SHP77 (cell line): Measurements from ENCODE around the gene PRKN.

ENCODE experiments used
- DNase-seq, 2 experiments: peaks; one replicate each; lab custom pipeline; 2025; lab: John Stamatoyannopoulos, UW

PRKN gene

DNA sequence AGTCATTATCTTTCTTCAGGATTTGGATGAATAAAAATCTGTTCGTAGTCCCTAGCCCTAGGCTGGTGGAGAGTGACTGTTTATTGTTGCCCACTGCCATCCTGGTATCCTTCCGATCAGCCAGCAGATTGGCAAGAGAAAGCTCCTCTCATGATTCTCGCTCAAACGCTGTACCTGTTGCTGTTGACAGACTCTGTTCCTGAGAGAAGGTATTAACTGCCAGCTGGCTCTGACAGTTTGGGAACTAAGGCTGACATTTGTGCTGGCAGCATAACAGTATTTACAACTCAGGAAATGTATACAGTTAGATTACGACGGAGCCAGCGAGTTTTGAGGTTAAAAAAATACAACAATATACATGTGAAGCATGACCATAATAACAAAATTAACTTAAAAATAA, 674.5 kb downstream of the PRKN start:
- DNase-seq, result no peak

DNA sequence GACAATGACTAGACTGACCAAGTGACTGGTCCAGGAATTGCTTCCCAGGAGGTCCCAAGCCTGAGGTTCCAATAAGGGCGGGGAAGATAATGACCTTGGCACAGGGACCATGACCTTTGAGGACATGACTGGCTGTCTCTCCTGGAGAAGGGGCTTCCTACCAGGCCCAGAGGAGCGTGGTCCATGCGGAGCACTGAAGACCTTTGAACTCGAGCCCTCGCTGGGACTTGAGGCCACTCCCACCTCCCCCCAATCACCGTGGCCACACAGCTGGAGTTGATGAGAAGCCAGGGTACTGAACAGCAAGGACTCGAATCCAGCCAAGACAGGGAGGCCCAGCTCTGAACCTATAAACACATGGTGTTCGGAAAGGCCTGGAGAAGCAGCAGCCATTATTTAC, 677.0 kb downstream of the PRKN start:
- DNase-seq, result no peak

DNA sequence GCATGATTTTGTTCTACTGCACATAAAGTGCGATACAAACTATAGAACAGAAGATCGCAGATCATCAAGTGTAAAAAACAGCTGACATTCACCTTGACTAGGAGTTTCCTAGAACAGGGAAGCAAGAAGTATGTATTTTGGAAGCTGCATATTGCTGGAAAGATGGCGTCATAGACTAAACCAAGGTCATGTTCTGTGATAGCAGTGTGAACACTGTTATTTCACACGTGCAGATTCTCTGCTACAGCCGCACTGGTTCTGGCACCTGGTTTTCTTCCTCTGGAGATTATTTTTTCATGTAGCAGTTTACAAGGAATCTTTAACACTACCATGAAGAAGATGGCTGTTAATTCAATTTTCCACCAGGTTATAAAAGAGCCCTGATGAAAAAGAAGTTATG, 681.2 kb downstream of the PRKN start:
- no peak for DNase-seq

DNA sequence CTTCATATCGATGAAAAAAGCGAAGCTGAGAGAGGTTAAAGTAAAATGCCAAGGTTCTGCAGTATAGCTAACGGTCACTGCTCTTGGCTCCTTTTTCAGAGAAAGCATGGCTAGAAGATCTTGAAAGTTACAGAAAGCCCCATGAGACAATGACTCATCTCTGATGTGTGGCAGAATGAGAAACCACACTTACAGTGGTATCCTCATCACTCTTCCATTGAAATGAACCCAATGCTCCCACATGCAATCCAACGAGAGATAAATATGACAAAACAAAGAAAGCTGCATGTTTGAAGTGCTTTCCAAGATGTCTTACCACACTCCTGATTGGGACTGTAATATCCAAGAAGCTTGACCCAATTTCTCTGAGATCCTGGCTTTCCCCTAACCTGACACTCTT, 694.9 kb downstream of the PRKN start:
- no peak for DNase-seq

DNA sequence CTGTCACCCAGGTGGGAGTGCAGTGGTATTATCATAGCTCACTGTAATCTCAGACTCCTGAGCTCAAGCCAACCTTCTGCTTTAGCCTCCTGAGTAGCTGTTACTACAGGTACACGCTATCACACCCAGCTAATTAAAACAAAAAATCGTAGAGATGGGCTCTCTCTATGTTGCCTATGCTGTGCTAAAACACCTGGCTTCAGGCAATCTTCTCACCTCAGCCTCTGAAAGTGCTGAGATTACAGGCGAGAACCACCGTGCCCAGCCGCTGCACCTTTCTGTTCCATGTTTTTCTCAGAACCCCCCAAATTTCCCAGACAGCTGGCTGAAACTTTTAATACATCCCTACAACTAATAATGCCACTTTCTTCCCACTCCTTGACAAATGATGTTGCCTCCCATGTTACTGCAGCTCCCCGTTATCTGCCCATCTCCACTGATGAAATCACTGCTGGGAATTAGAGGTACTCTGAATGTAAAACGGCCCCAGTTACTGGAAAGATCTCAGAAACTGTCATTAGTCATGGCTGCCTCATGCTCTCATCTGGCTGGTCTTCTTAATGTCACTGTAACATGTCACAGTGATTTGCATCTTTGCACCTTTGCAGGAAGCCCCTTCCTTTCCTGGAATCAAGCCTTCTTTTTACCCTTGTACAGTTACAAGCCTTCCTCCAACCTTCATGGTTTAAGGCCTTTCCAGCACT, 697.5 kb downstream of the PRKN start:
- DNase-seq, result no peak

DNA sequence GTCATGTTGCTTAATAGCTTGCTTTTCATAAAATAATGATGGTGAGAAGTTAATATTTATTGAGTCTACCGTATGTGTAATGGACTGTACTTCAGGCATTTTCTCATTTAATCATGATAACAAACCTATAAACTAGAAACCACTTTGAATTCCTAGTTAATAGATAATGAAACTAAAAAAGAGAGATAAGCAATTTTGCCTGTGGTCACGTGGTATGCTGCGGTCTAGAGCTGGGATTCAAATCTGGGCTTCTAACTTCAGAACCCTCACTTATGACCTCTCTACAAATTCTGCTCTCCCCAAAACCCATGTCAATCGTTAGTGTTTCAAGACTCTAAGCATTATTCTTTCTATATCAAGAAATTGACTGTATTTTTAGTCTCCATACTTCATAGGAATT, 700.7 kb downstream of the PRKN start:
- no peak for DNase-seq

DNA sequence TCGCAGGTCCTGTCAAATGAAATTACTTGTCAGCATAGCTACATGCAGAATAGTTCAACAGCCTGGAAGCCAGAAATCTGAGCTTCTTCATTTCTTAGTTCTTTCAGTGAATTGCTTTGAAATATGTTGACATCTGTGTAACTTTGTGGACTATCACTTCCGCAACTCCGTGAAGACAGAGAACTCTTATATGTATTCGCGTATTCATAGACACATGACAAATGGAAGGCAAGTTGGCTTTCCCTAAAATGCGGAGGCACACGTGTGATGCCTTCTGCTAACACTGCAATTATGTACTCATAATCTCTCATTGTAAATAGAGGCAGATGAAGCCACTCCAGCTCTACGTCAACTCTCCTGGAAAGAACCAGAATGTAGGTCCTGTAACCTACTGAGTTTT, 701.5 kb downstream of the PRKN start:
- no peak for DNase-seq

DNA sequence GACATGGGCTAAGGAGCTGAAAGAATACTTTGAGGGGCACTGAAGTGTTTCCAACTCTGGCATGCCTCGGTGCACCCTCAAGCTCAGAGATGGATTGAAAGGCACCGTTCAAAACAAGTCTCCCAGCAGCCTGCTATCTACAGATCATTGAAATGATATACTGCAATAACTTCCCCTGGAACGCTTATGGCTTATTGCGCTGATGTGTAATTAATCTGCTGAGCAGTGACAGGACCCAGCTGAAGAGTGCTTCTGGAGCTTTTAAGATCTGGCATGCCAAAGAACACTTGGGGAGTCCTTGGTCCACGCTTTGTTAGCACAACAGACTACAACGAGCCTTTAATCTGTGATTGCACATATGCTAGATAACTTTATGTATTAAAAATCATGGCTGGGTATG, 708.2 kb downstream of the PRKN start:
- no peak for DNase-seq

DNA sequence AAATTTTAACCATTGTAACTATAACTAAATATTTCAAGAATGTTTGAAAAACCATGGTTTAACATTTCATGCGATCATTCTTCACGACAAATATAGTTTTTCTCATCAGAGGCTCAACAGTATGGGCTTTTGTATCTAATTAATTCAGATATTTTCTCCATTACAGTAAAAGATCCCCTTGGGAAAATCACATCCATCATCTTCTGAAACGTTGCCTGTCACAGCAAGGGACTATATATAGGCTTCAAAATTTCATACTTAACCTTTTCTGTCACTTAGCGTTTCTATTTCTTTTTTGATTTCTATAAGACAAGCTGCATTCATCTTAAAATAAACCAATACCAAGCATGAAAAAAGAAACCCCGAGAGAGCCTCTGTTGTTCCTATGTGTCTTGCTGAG, 710.0 kb downstream of the PRKN start:
- DNase-seq, result no peak

DNA sequence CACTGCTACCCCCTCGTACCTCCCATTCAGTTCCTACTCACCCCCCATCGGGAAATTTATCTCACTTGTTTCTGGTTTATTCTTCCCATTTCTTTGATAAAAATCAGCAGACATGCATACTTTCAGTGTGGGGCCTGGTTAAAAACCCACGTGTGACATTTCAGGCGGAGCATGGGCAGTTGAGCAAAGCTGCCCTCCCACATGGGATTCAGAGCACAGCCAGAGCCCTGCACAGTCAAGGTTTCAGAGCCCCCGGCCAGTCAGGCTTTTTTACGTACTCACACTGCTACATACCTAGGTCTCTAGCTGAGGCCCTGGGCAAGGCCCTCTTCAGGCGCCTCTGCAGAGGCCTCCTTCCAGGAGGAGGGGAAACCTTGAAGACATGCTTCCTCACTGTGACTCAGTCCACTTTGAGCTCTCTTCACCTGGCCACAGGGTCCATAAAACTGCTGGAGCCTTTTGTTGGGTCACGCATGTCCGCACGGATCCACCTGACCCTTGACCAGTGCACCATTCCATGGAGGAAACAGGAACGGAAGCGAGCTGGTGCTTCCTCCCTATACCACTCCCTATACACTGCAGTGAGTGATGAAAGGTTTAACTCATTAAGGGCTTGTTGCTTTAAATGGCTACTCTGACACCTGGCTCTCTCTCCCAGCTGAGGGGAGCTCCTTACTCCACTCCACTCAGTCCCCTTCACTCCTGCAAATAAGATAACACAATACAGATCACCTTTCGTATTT, 713.3 kb downstream of the PRKN start:
- DNase-seq, result no peak

DNA sequence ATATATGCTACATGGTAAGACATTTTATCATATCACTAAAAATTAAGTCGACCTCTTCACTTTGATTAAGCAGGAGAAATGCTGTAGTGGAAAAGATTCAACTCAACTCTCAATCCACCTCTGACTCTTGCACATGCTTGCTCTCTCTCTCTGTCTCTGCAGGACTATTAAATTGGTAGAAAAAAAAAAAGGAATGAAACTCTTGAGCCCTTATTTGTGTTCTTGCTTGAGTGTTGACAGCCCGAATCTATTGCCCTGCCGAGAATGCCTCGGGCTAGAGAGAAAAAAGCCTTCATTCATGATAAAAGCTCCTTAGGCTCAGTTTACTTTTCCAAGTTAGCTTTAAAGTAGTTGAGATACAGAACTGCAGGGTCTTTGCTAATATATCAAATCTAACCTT, 722.2 kb downstream of the PRKN start:
- DNase-seq, result no peak

DNA sequence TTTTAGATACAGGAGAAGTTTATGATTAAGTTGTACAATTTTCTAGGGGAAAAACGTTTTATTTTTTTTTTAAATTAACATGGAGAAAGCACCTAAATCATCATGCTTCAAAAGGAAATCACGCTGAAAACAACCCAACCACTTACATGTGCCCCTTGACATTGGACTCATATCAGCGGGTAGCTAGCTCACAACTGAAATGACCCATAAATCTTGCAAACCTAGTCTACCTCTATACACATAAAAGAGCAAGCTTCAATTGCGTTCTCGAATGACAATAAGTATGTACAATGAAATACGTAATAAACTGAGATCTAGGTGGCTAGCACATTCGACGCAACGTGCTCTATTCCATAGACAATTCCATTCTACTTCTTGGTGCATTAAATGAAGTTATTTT, 730.8 kb downstream of the PRKN start:
- DNase-seq, result no peak

DNA sequence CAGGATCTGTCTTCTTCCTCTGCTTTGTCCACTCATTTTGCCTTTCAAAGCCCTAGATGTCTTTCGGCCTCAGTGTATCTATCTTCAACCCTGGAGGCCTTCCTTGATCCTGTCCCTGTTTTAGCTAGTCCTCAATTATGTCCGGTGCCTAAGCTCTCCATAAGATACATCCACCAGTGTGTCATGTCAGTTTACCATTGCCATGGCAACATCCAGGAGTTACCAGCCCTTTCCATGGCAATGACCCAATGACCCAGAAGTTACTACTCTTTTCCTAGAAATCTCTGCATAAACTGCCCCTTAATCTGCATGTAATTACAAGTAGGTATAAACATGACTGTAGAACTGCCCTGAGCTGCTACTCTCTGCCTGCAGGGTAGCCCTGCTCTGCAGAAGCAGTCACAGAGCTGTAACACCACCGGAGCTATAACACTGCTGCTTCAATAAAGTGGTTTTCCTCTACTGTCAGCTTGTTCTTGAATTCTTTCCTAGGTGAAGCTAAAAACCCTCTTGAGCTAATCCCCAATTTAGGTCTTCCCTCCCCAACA, 741.6 kb downstream of the PRKN start:
- DNase-seq, result no peak

DNA sequence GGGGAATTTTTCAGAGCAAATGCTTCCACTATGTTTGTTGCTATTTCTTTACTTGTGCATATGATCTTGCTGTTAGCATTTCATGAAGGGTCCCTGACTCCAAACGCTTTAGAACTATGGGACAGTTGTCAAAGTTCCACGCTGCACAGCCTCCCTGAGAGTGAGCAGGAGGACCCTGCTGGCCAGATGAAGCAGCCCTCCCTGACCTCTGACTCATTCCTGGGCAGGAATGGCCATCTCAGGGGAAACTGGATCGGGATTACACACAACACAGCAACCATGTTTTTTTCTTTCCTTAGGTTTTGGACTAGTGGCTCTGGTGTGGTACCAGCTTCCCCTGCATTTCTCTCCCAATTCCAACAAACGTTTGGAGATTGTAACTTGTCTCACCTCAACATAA, 742.9 kb downstream of the PRKN start:
- no peak for DNase-seq

DNA sequence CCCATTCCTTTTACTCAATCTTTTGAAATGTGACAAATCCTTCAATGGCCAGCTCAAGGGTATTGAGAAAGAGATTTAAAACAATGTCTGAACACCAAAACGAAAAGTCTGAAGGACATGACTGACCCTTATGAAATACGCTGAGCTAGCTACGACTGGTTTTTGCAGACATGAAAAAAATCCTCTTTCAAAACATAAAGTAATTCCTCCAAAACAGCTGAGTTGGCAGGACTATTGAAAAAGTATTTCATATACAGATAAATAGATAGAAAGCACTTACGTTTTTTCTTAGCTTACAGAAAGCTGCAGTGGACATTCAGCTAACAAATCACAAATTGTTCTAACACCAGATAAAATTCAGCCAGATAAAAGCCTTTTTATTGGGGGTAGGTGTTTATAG, 751.0 kb downstream of the PRKN start:
- no peak for DNase-seq

DNA sequence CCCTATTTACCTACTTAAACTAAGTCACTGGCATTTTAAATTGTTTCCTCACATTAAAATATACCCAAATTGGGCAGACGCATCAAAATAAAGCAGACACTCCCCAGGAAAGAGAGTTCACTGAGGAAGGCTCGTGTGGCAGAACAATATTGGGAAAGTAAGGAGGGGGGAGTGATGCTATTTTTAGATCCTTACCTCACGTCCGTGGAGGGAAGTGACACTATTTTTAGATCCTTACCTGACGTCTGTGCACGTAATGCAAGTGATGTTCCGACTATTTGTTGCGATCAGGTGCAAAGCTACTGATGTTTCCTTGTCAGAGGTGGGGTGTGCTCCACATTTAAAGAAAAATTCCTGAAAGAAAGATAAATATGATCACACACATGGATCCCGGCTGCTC, 754.5 kb downstream of the PRKN start:
- DNase-seq, result no peak

DNA sequence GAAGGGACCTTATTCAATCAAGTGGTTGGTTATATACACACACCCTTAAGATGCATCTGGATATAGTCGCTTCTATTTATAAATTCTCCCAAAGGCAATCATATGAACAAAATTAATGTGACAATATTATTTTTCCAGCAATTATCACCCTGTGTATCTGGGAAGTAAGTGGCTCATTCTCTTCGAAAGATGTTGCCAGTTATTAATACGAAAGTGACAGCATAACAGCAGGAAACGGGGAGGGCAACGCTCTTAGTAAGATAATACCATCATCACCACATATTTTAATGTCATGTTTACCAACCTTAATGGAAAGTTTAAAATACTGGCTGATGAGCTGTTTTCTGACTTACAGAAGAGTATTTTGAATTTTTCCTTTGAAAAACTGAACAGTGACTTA, 756.5 kb downstream of the PRKN start:
- no peak for DNase-seq

DNA sequence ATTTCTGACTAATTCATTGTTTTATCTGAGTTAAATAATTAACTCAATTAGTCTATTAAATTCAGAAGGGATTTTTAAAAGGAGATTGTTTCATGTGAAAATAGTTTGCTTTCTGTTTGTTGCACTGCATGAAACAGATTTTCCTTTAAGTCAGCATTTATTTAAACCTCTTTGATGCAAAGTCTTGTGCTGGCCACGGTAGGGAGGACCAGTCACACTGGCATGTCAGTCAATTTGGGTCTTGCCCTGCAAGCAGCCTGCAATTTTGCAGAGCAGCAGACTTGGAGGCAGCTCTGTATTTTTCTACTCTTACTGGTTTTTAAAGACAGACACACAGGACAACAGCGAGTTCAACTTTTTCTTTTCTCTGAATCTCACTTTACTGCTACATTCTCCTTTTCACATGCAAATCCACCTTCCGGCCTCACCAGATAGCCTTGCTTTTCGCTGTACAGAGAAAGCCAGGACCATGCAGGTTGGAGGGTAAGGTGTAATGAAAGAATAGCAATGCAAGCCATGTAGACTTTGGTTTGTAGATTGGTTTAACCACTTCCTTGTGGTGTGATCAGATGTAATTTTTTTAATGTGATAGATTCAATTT, 763.8 kb downstream of the PRKN start:
- no peak for DNase-seq

DNA sequence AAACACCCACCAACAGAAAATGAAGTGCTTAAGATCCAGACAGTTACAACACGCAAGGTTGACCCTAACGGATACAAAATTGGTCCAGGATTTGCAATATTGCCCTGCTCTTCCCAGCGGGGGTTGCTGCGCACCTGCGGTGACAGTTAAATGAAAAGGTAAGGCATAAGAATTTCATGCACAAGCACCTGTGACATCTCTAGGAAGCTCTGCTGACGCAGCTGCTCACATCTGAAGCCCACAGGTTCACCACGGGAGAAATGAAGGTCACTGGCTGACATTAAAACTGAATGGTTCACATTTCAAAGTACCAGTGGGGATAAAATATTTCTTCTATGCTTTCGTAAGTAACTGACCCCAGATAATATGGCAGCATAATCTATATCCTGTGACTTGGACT, 764.4 kb downstream of the PRKN start:
- DNase-seq, result no peak

DNA sequence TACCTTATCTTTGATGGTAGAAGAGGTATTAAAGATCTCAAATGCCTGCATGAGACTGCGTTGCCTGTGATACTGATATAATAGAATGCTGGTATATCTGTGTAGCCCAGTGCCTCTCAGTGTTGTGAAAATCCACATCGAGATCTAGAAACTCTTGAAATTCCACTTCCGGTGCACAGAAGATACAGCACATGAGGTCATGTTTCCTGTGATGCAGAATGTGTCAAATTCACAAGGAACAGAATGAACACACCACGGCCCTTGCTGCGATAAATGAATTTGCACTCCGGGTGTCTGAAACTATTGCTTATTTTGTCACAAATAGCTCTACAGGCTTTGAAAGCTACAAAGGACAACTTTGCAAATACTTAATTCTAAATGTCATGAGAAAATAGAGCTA, 765.8 kb downstream of the PRKN start:
- no peak for DNase-seq

DNA sequence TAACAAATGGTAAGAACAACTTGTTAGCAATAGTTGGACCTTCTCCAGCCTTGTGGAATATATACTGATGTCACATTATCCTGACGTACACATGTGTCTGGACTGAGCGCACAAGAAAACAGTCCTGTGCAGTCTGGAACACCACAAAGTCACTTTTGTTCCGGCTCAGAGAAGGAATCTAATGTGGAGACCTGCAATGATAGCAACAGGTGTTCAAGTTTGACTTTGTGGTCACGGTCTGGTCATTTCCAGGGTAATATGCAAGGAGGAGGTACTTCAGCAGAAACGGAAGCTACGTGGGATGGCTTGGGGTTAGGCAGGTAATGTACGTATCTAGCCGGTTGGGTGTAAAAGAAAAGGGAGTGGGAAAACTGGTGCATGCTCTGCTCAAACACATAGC, 766.5 kb downstream of the PRKN start:
- DNase-seq, result no peak

DNA sequence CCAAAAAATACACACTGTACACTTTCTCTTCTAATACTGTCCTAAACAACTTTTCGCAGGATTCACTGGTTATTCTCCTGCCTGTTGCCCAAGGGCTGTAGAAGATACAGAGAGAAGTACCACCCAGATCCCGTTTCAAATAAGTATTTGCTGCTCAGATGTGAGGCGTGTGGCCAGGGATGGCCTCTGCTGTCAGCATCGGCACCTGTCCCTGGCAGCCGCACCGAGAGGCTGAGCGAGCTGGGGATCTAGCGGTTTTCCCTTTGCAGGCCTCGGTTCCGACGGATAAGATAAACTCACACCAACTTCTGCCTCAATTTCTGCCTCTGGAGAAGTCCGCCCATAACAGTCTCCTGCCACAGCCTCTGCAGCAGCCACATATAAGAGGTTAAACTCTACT, 768.5 kb downstream of the PRKN start:
- no peak for DNase-seq

DNA sequence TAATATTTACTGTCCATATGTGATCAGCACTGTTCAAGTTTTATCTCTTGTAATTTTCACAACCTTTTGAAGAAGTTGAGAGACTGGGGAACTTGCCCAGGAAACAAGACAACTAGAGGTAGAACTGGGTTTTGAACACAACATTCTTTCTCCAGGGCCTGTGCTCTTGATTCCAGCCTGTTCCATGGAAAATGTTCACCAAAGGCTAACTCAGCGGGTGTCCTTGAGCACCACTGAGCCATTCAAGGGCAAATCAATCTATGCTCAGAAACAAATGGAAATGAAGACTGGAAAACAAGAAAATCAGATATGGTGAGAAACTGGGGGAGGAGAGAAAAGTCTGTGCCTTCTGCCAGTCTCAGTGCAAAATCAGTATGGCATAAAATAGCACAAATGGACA, 771.5 kb downstream of the PRKN start:
- DNase-seq, result no peak
